WTC11 (cell line): Measurements from ENCODE around the gene GPRC6A.

Source experiments
- AFF4 ChIP-seq: sonication (generic); formaldehyde crosslinking; IDR thresholded peaks from 2 replicates; pipeline ENCODE4 v1.8.1; 2023; ENCODE audit warnings: mild to moderate bottlenecking, missing genetic modification reagents, borderline replicate concordance
- CDX4 ChIP-seq: fragments of 250-450 bp; sonication (Bioruptor Pico); IDR thresholded peaks from 2 replicates; pipeline ENCODE4 v1.9.0; 2021; ENCODE audit warnings: moderate library complexity, mild to moderate bottlenecking, inconsistent platforms, borderline replicate concordance
- CTCF ChIP-seq: fragments of 200-600 bp; IDR thresholded peaks from 2 replicates; pipeline ENCODE4 v1.8.0; 2022; ENCODE audit warnings: antibody characterized with exemption
- E2F5 ChIP-seq: sonication (generic); formaldehyde crosslinking; IDR thresholded peaks from 2 replicates; pipeline ENCODE4 v1.8.1; 2022; ENCODE audit warnings: mild to moderate bottlenecking, moderate library complexity, missing genetic modification reagents
- FOXJ3 ChIP-seq: sonication (generic); formaldehyde crosslinking; IDR thresholded peaks from 2 replicates; pipeline ENCODE4 v1.9.0; 2021; ENCODE audit warnings: missing genetic modification reagents, mild to moderate bottlenecking, borderline replicate concordance
- GTF2I ChIP-seq: fragments of 250-450 bp; sonication (Bioruptor Pico); conservative IDR thresholded peaks from 2 replicates; pipeline ENCODE4 v1.4.0; 2021; ENCODE audit warnings: mild to moderate bottlenecking
- HMGXB4 ChIP-seq: sonication (generic); formaldehyde crosslinking; IDR thresholded peaks from 2 replicates; pipeline ENCODE4 v1.8.1; 2023; ENCODE audit warnings: mild to moderate bottlenecking, moderate library complexity, missing genetic modification reagents
- IRF1 ChIP-seq: sonication (generic); formaldehyde crosslinking; IDR thresholded peaks from 2 replicates; pipeline ENCODE4 v1.8.0; 2023; ENCODE audit warnings: missing genetic modification reagents
- JUN ChIP-seq: sonication (generic); formaldehyde crosslinking; IDR thresholded peaks from 2 replicates; pipeline ENCODE4 v1.8.0; 2023; ENCODE audit warnings: mild to moderate bottlenecking, missing genetic modification reagents
- NFYB ChIP-seq: sonication (generic); formaldehyde crosslinking; conservative IDR thresholded peaks from 2 replicates; pipeline ENCODE4 v1.8.0; 2022; ENCODE audit warnings: low read depth, missing genetic modification reagents
- PRDM15 ChIP-seq: sonication (generic); formaldehyde crosslinking; IDR thresholded peaks from 2 replicates; pipeline ENCODE4 v1.8.0; 2022; ENCODE audit warnings: missing genetic modification reagents
- TP53 ChIP-seq: sonication (generic); formaldehyde crosslinking; IDR thresholded peaks from 2 replicates; pipeline ENCODE4 v1.8.1; 2023; ENCODE audit warnings: mild to moderate bottlenecking, missing genetic modification reagents
- ZNF121 ChIP-seq: sonication (generic); formaldehyde crosslinking; IDR thresholded peaks from 2 replicates; pipeline ENCODE4 v1.8.0; 2023; ENCODE audit warnings: missing genetic modification reagents
- ZNF263 ChIP-seq: sonication (generic); formaldehyde crosslinking; IDR thresholded peaks from 2 replicates; pipeline ENCODE4 v1.8.1; 2022; ENCODE audit warnings: low read depth, mild to moderate bottlenecking, moderate library complexity, missing genetic modification reagents

GRCh38 chr6:116763048-116763447 lies 65.8 kb downstream of the GPRC6A start:
- no peak for TF ChIP-seq CTCF
- TF ChIP-seq GTF2I, result no peak
- no peak for TF ChIP-seq TP53 (CRISPR knock-in tag)
- TF ChIP-seq CDX4 (CRISPR knock-in tag), result no peak
- no peak for TF ChIP-seq NFYB (CRISPR knock-in tag)
- TF ChIP-seq PRDM15 (CRISPR knock-in tag), result no peak
- TF ChIP-seq AFF4, result no peak
- TF ChIP-seq HMGXB4 (CRISPR knock-in tag), result no peak
- no peak for TF ChIP-seq FOXJ3 (CRISPR knock-in tag)
- no peak for TF ChIP-seq ZNF121 (CRISPR knock-in tag)
- TF ChIP-seq ZNF263 (CRISPR knock-in tag), result no peak
- TF ChIP-seq IRF1 (CRISPR knock-in tag), result no peak
- no peak for TF ChIP-seq E2F5 (CRISPR knock-in tag)
- no peak for TF ChIP-seq JUN (CRISPR knock-in tag)
